ENCODE measurements around the gene PLPPR5. TPM values are rescaled to one million over a fixed set of nuclear protein-coding genes. Genes with fewer than 3 reads are reported as not detected.

PLPPR5 gene
- total and polyA plus RNA-seq, 9 of the 15 experiments (the other 6 are each of a cell fraction or from before 2014, with no cell fraction given): not detected

DNA sequence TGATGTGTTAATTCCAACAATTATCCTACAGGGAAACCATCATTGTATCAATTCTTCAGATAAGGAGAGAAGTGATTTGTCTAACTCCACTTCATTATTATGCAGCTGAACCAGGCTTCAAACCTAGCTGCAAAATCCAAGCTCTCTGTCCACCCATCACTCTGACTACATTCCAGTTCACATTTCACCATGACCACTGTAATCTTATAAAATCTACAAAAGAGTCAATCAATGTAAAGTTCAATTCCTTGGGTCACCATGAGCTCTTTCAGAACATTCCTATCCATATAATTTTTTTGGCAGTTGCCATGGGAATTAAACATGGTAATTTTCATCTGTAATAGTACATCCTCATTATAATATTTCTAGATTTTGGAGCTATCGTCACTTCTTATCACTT lies 100.9 kb downstream of the PLPPR5 start:
- in situ Hi-C loops (cut with MboI): no loop called here
- Histone ChIP-seq H3K9ac (ENCODE audit: insufficient read depth in 1 of 2, low read depth in 2 of 2, low read length in 2 of 2) (no peak overlapping the region), H3K36me3 (ENCODE audit: control insufficient read depth, insufficient read depth, low read length) (no peaks in the 10 kb centered on the region), H3K4me3 (no peak overlapping the region), H3K79me2 (ENCODE audit: control insufficient read depth, insufficient read depth, low read length) (no peaks in the 10 kb centered on the region), H4K20me1 (replicated peaks; ENCODE audit: control insufficient read depth, insufficient read depth, low read length) (no peaks in the 10 kb centered on the region), H3K27ac (ENCODE audit: extremely low read depth, low read depth, low read length) (no peak overlapping the region), H3K9me1 (ENCODE audit: control insufficient read depth, insufficient read depth, low read length) (no peaks in the 10 kb centered on the region), H3K27me3 (ENCODE audit: control insufficient read depth in 2 of 2, insufficient read depth in 2 of 2, low read length in 2 of 2) (no peaks in the 10 kb centered on the region), H3K9me3 (replicated peaks; ENCODE audit: control insufficient read depth, insufficient read depth, low read depth, low read length) (0 out of 2 replicates have a peak, but pooled peaks cover 3% of the 10 kb centered on the region), H3K4me1 (replicated peaks in 1 of 2; ENCODE audit: control insufficient read depth in 2 of 2, insufficient read depth in 2 of 2, low read length in 2 of 2) (no peaks in the 10 kb centered on the region), H3K4me2 (ENCODE audit: insufficient read depth, low read length) (no peak overlapping the region), H2AFZ (ENCODE audit: low read depth, low read length) (no peak overlapping the region)
- TF ChIP-seq FOS (IDR thresholded peaks at IDR 0.05; ENCODE audit: extremely low read depth, insufficient read length): no peak
- TF ChIP-seq MAFG (tag; conservative IDR thresholded peaks at IDR 0.05): no peak
- TF ChIP-seq NCOR1 (IDR thresholded peaks at IDR 0.05): no peak
- TF ChIP-seq IRF9 (tag; IDR thresholded peaks at IDR 0.05): no peak
- TF ChIP-seq SRSF3 (IDR thresholded peaks at IDR 0.05; ENCODE audit: insufficient read depth, low read length): no peak
- TF ChIP-seq, protein P1, sequence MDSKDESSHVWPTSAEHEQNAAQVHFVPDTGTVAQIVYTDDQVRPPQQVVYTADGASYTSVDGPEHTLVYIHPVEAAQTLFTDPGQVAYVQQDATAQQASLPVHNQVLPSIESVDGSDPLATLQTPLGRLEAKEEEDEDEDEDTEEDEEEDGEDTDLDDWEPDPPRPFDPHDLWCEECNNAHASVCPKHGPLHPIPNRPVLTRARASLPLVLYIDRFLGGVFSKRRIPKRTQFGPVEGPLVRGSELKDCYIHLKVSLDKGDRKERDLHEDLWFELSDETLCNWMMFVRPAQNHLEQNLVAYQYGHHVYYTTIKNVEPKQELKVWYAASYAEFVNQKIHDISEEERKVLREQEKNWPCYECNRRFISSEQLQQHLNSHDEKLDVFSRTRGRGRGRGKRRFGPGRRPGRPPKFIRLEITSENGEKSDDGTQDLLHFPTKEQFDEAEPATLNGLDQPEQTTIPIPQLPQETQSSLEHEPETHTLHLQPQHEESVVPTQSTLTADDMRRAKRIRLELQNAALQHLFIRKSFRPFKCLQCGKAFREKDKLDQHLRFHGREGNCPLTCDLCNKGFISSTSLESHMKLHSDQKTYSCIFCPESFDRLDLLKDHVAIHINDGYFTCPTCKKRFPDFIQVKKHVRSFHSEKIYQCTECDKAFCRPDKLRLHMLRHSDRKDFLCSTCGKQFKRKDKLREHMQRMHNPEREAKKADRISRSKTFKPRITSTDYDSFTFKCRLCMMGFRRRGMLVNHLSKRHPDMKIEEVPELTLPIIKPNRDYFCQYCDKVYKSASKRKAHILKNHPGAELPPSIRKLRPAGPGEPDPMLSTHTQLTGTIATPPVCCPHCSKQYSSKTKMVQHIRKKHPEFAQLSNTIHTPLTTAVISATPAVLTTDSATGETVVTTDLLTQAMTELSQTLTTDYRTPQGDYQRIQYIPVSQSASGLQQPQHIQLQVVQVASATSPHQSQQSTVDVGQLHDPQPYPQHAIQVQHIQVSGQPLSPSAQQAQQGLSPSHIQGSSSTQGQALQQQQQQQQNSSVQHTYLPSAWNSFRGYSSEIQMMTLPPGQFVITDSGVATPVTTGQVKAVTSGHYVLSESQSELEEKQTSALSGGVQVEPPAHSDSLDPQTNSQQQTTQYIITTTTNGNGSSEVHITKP (IDR thresholded peaks at IDR 0.05; ENCODE audit: partially characterized antibody): no peak
- TF ChIP-seq ZNF551 (CRISPR knock-in tag; IDR thresholded peaks at IDR 0.05): no peak
- TF ChIP-seq MAFF (IDR thresholded peaks at IDR 0.05; ENCODE audit: low read length): no peak
- TF ChIP-seq ELF2 (CRISPR knock-in tag; IDR thresholded peaks at IDR 0.05): no peak
- TF ChIP-seq ZNF408 (CRISPR knock-in tag; IDR thresholded peaks at IDR 0.05; ENCODE audit: low read depth): no peak
- no peak for TF ChIP-seq NR1H2 (CRISPR knock-in tag; IDR thresholded peaks at IDR 0.05)
- no peak for TF ChIP-seq BMI1 (IDR thresholded peaks at IDR 0.05; ENCODE audit: low read length)
- TF ChIP-seq BCOR (IDR thresholded peaks at IDR 0.05): no peak
- no peak for TF ChIP-seq CBX5 (IDR thresholded peaks at IDR 0.05; ENCODE audit: borderline replicate concordance, low read depth)
- no peak for TF ChIP-seq ZNF639 (CRISPR knock-in tag; conservative IDR thresholded peaks at IDR 0.05 in 1 of 2, IDR thresholded peaks at IDR 0.05 in 1 of 2)
- TF ChIP-seq, protein P2, sequence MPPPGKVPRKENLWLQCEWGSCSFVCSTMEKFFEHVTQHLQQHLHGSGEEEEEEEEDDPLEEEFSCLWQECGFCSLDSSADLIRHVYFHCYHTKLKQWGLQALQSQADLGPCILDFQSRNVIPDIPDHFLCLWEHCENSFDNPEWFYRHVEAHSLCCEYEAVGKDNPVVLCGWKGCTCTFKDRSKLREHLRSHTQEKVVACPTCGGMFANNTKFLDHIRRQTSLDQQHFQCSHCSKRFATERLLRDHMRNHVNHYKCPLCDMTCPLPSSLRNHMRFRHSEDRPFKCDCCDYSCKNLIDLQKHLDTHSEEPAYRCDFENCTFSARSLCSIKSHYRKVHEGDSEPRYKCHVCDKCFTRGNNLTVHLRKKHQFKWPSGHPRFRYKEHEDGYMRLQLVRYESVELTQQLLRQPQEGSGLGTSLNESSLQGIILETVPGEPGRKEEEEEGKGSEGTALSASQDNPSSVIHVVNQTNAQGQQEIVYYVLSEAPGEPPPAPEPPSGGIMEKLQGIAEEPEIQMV (tag; conservative IDR thresholded peaks at IDR 0.05; ENCODE audit: low read depth): no peak
- TF ChIP-seq SMAD2 (IDR thresholded peaks at IDR 0.05; ENCODE audit: low read depth, low read length): no peak
- TF ChIP-seq PYGO2 (tag; IDR thresholded peaks at IDR 0.05): no peak
- BruUV-seq (replicated peaks): no TSS peak
- DNase-seq (ENCODE audit: extremely low read depth in 1 of 4, low spot score in 3 of 4) (no peak), ATAC-seq (no peak), FAIRE-seq (no peak)
- ChIA-PET CTCF (ENCODE audit: low intra/inter-chr PET ratio) (no interaction called here), POLR2A (no interaction called here)
- intact Hi-C loops (cut with micrococcal nuclease): no loop called here
- 0% methylated on average over 1 of the region's 1 CpG for WGBS (ENCODE audit: insufficient coverage, low coverage, missing lambda C conversion rate)
